GM12873 (cell line): ENCODE results near the gene SSTR5.

Experiments used
- TF ChIP-seq, protein P1 (sequence below): IDR thresholded peaks from 2 replicates; pipeline ENCODE4 v1.5.1; 2012; ENCODE audit warnings: low read depth, mild to moderate bottlenecking, moderate library complexity, low read length, control low read depth; ENCODE audit not compliant: insufficient read depth; ENCODE audit errors: missing control alignments

The SSTR5 gene

DNA sequence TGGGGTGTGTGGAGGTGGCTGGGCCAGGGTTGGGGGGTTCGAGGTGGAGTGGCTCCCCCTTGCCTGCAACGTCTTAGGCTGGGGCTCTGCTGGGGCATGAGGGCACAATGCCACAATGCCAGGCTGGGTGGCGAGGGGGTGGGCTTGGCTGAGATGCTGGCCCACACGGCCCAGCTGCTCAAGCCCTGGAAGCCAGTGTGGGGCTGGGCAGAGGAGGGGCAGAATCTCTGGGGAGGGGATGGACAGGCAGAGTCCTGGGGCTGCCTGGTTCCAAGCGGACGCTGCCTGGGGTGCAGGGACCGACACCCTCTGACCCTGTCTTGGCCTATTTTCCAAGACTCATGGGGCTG is 37.5 kb upstream of the SSTR5 start:
- TF ChIP-seq, protein P1, sequence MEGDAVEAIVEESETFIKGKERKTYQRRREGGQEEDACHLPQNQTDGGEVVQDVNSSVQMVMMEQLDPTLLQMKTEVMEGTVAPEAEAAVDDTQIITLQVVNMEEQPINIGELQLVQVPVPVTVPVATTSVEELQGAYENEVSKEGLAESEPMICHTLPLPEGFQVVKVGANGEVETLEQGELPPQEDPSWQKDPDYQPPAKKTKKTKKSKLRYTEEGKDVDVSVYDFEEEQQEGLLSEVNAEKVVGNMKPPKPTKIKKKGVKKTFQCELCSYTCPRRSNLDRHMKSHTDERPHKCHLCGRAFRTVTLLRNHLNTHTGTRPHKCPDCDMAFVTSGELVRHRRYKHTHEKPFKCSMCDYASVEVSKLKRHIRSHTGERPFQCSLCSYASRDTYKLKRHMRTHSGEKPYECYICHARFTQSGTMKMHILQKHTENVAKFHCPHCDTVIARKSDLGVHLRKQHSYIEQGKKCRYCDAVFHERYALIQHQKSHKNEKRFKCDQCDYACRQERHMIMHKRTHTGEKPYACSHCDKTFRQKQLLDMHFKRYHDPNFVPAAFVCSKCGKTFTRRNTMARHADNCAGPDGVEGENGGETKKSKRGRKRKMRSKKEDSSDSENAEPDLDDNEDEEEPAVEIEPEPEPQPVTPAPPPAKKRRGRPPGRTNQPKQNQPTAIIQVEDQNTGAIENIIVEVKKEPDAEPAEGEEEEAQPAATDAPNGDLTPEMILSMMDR = no peak

DNA sequence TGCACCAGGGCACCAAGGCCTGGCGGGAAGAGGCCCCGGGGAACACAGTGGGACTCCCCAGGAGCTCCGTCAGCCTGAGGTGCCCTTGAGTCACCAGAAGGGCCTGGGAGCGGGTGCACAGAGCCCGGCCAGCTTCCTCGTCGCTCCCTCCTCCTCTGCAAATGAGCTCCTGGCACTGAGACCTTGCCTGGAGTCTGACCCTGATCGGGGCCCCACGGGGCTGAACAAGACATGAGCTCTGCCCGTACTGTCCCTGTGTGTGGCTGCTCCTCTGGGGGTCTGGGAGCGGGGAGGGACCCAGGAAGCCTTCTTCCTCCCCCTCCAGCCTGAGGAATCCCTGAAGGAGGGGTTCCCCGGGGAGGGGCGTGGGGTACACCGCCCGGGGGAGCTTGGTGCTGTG is 36.4 kb upstream of the SSTR5 start:
- TF ChIP-seq, protein P1 = no peak

DNA sequence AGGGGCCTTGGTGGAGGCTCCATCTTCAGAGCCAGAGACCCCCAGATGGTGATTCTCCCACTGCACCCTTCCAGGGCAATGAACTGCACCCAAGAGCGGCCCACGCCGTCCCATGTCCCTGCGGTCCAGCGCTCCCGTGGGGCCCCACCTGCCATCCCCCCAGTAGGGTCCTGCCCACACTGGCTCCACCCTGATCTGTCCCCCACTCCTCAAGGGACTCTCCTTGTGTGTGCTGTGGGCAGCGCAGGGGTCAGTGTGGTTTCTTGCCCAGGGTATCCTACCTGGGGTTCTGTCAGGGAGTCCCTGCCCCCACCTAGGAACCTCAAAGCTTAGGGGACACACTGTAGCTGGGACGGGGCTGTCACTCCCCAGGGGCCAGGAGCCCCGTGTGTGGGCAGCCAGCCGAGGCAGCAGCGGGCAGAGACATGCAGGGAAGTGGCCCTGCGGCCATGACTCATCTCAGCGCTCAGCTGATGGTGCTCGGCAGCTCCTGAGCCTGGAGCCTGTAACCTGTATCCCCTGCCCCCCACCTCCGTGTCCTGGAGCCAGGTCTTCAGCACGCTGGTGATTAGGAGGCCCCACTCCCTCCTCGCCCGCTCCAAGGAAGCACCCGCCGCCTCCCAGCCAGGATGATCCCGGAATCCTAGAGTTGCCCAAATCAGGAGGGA is 35.7 kb upstream of the SSTR5 start:
- TF ChIP-seq, protein P1 = no peak

DNA sequence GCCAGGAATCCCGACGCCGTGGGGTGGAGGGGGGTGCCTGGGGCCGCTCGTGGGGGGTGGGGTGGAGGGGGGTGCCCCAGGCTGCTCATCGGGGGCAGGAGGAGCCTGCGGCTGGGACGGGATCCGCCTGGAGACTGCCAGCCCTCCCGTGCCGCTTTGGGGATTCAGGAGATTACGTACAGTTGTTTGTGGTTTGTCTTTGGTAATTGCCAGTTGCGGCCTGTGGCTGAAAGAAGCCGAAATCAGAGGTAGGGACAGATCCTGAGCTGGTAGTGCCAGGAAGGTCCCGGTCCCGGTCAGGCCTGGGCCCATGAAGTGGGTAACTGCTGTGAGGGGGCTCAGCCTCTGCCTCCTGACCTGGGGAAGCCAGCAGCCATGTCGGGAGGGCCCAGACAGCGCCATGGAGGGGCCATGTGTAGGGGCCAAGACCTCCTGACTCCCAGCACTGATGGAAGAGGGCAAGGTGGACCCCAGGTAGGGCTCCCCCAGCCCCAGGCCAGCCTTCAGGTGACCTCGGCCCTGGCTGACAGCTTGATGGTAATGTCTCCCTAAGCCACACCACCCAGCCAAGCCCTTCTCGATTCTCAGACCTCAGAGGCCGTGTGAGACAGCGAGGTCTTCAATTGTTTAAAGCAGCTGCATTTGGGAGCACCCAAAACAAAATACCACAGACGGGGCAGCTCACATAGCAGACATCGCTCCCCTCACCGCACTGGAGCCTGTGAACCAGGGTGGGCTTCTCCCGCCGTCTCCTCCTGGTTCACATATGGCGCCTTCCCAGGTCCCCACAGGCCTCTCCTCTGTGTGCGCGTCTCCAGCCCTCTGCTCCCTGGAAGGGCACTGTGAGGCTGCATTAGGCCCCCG is 34.9 kb upstream of the SSTR5 start:
- TF ChIP-seq, protein P1 = no peak

DNA sequence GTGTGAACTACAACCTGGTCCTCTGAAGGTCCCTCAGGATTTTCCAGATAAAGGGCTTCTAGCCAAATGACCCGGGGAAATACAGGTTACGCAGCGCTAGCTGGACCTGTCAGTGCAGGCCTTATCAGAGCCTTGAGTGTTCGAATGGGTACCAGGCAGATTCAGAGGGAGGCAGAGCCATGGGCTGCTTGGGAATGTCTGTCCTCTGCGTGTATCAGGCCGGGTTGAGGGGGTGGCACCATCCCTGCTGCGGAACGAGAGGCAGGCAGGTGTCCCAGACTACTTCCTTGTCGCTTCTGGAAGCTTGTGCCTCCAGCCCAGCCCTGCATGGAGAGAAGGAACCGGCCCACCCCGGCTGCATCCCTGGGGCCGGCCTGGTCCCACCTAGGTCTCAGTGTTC is 33.6 kb upstream of the SSTR5 start:
- TF ChIP-seq, protein P1 = no peak

DNA sequence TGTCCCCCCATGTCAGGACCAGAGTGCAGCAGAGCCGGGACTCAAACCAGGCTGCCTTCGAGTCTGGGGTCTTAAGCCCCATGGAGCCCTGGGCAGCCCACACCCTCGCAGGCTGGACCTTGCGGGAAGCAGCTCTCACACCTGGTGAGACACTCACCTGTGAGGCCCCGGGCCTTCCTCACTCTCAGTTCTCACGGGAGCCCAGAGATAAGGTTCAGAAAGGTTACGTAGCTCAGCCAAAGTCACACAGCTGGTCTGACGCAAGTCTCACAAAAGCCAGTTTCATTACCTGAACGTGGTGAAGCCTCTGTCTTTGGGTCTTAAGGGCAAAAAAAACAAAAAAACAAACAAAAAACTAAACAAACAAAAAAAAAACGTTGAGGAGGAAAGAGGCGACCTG is 32.8 kb upstream of the SSTR5 start:
- TF ChIP-seq, protein P1 = no peak

DNA sequence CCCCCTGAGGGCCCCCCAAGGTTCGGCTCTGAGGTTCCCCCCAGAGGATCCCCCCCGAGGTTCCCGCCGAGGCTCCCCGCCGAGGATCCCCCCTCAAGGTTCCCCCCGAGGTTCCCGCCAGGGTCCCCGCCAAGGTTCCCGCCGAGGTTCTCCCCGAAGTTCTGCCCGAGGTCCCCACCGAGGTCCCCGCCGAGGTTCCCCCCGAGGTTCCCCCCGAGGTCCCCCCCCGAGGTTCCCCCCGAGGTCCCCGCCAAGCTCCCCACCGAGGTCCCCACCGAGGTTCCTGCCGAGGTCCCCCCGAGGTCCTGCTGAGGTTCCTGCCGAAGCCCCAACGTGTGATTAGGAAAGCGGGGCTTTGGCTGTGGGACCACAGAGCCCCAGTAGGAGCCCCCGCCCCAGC is 32.2 kb upstream of the SSTR5 start:
- TF ChIP-seq, protein P1 = no peak
